Measurements from ENCODE around the gene SPANXB1.

- TF ChIP-seq, protein P1, sequence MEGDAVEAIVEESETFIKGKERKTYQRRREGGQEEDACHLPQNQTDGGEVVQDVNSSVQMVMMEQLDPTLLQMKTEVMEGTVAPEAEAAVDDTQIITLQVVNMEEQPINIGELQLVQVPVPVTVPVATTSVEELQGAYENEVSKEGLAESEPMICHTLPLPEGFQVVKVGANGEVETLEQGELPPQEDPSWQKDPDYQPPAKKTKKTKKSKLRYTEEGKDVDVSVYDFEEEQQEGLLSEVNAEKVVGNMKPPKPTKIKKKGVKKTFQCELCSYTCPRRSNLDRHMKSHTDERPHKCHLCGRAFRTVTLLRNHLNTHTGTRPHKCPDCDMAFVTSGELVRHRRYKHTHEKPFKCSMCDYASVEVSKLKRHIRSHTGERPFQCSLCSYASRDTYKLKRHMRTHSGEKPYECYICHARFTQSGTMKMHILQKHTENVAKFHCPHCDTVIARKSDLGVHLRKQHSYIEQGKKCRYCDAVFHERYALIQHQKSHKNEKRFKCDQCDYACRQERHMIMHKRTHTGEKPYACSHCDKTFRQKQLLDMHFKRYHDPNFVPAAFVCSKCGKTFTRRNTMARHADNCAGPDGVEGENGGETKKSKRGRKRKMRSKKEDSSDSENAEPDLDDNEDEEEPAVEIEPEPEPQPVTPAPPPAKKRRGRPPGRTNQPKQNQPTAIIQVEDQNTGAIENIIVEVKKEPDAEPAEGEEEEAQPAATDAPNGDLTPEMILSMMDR (IDR thresholded peaks at IDR 0.05), result no peak
- no peak for TF ChIP-seq EZH2 (IDR thresholded peaks at IDR 0.05; ENCODE audit: borderline replicate concordance, insufficient read depth, low read depth, low read length, poor library complexity, severe bottlenecking)
These were observed 31.1 kb upstream of the SPANXB1 start for GRCh38 chrX:140971099-140971795.
